HG03103 (cell line): ENCODE results near the gene NENF.
"Not testable (repeated sequence)": the region's sequence is repeated elsewhere in the genome, so short reads cannot be mapped to it uniquely, and the experiment has no call there.

ENCODE experiments used
- ATAC-seq: cut with Tn5 transposase; IDR thresholded peaks from one replicate; pipeline ENCODE4 v1.9.1; 2021; ENCODE audit warnings: low read depth; ENCODE audit not compliant: unreplicated experiment

The NENF gene

DNA sequence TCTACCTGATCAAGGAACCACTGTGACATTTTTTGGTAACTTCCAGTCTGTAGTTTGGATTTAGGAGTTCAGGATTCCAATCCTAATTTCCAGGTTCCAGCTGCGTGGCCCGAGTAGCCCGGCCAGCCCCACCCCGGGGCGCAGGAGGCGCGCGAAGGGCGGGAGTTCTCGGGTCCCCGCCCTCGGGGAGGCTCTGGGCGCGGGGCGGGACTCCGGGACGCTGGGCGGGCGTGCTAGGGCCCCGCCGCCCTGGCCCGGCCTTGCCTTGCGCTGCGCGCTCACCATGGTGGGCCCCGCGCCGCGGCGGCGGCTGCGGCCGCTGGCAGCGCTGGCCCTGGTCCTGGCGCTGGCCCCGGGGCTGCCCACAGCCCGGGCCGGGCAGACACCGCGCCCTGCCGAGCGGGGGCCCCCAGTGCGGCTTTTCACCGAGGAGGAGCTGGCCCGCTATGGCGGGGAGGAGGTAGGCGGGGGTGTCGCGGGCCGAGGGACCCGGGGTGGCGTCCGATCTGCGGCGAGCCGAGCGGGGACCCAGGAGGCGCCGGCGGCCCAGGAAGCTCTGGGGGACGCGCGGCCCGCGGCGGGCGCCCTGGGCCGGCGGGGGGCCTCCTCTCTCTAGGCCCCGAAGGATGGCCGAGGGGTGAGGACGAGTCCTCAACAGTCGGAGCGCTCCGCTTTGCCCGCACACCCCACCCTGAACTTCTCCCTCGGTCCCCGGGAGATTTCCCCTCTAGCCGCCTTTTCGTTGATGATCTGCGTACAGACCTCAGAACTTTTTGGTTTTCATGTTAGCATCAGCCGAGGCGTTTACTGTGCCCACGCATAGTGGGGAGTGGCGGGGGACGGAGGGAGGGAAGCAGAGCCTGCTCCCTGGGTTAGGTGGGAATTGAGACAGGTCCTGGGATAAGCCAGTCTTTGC lies at the start of gene NENF:
TSS of gene NENF (plus strand) at position 260 of the 916 bp plus-strand sequence. CDS start at position 284, 24 bp downstream.
- peak; percentile 98 for ATAC-seq

DNA sequence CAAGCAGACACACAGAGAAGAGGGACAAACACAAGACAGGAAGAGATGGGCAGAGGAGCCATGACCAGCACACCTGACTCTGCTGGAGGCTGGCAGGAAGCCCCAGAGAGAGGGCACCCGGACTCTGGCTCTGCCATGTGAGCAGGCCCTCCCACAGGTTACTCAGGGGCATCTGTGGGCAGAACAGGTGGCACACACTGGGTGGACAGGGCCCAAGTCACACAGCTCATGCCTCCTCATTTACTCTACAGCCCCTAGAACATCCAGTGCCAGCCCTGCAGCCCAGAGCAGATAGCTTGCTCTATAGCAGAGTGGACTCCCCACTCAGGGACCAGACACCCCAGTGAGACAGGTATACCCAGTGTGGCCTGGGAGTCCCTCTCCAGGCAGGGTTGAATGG lies 46.7 kb upstream of the NENF start:
- no peak for ATAC-seq

DNA sequence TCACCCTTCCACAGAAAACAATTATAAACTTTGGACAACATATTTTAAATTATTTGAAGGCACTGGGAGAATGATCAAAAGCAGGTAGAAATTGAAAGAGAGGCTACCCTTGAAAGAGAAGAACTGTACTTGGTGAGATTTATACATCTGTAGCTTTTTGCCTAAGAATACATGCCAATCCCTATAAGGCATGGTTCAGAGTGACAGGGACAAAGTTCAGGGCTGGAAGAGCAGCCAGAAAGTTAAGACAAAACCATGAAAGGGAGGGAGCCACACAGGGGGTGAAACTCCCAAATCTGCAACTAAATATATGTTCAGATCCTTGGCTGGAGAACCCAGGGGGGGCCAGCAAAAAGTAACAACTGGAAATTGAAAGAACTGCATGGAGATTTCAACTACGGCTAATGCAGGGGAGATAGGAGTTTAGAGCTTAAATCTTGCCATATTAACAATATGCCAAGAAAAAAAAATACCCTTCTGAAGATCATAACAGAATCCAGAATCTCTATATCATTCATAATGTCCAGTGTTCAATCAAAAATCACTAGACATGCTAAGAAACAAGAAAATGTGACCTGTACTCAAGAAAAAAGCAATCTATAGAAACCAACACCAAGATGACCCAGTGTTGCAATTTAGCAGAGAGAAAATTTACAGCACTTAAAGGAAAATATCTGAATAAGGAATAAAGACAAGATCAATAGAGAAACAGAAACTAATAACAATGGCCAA lies 43.6 kb upstream of the NENF start:
- no peak for ATAC-seq

DNA sequence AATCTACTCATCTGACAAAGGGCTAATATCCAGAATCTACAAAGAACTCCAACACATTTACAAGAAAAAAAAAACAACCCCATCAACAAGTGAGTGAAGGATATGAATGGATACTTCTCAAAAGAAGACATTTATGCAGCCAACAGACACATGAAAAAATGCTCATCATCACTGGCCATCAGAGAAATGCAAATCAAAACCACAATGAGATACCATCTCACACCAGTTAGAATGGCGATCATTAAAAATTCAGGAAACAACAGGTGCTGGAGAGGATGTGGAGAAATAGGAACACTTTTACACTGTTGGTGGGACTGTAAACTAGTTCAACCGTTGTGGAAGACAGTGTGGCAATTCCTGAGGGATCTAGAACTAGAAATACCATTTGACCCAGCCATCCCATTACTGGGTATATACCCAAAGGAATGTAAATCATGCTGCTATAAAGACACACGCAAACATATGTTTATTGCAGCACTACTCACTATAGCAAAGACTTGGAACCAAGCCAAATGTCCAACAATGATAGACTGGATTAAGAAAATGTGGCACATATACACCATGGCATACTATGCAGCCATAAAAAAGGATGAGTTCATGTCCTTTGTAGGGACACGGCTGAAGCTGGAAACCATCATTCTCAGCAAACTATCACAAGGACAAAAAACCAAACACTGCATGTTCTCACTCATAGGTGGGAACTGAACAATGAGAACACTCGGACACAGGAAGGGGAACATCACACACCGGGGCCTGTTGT lies 36.9 kb upstream of the NENF start:
- ATAC-seq, result not testable (repeated sequence)

DNA sequence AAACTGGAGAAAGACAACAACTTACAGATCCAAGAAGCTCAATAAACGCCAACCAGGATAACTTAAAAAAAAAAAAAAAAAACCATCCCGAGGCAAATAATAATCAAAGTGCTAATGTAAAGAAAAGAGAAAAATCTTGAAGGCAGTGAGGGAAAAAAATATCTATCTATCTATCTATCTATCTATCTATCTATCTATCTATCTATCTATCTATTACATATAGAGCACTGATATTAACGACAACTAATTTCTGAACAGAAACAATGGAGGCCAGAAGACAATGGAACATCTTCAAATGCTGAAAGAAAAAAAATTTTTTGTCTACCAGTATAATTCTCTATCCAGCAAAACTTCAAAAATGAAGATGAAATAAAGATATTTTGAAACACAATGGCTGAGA lies 36.1 kb upstream of the NENF start:
- no peak for ATAC-seq

DNA sequence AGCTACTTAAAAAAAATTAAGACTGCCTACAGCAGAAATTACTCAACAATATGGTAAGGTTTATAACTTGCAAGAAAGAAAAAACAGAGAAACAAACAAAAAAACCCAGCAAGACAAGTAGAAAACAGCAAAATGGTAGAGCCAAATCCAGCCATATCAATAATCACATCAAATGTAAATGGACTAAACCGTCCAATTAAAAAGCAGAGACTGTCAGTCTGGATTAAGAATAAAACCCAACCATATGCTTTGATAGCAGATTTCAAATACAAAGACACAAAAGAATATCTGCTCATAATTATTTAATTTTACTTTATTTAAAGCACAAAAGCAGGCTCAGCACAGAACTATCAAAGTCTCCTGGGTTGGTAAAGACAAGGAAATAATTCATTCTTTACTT lies 35.5 kb upstream of the NENF start:
- no peak for ATAC-seq

DNA sequence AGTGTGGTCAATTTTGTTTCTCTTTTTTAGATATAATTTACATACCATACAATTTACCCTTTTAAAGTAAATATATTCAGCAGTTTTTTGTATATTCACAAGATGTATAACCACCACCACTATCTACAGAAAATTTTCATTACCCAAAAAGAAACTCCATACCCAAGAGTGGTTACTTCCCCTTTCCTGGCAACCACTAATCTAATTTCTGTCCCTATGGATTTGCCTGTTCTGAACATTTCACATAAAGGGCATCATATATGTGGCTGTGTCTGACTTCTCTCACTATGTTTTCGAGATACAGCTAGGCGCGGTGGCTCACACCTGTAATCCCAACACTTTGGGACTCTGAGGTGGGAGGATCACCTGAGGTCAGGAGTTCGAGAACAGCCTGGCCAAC lies 31.7 kb upstream of the NENF start:
- no peak for ATAC-seq

DNA sequence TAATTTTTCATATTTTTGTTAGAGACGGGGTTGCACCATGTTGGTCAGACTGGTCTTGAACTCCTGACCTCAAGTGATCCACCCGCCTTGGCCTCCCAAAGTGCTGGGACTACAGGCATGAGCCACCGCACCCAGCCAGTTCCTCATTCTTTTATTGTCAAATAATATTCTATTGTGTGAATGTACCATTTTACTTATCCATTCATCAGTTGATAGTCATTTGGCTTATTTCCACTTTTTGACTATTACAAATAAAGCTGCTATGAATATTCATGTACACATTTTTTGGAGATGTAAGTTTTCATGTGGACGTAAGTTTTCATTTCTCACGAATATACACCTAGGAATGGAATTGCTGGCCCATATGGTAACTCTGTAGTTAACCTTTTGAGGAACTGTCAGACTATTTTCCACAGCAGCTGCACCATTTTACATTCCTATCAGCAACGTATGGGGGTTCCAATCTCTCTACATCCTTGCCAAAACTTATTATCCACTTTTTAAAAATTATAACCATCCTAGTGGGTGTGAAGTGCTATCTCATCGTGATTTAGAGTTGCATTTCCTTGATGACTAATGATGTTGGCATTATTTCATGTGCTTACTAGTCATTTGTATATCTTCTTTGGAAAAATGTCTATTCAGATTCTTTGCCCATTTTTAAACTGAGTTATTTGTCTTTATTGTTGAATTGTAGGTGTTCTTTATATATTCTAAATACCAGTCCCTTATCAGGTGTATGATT lies 30.7 kb upstream of the NENF start:
- no peak for ATAC-seq

DNA sequence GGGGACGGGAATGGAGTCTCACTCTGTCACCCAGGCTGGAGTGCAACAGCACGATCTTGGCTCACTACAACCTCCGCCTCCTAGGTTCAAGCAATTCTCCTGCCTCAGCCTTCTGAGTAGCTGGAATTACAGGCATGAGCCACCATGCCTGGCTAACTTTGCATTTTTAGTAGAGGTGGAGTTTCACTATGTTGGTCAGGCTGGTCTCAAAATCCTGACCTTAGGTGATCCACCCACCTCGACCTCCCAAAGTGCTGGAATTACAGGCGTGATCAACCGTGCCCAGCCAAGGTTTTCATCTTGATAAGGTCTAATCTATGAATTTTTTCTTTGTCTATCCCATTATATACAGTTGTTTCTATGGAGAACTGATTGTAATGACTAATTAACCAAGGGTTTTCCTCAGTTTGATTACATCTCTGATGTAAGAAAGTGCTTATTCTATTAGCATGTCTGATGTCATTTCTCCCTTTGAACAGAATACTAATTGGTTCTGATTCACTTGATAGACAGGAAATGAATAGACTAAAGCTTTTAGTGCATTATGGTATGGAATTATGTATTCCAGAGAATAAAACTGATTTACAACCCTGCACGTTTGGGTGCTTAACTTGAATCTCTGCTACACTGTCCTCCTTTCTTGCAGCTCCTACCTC lies 29.9 kb upstream of the NENF start:
- ATAC-seq, result no peak

DNA sequence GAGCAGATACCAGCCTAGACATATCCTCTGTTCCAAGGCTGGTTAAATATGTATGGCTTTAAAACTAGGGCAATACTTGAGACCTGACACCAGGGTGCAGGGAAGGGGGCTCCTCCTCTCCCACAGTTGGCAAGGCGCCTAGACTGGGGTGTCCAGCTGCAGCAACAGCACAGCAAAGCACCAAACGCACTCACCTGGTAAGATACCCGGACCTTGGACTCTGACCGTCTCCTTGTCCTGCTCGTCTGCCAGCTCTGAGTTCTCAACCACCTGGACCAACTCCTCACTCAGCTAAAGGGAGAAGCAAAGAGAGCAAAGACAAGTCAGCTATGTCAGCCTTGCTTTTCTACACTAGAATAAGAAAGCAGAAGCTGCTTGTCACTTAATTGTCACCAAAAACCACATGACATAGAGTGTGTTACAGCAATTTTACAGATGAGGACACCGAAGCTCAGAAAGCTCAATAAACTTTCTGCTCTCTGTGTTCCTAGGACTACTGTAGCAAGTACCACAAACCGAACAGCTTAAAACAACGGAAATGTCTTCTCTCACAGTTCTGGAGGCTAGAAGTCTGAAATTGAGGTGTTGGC lies 22.4 kb upstream of the NENF start:
- no peak for ATAC-seq

DNA sequence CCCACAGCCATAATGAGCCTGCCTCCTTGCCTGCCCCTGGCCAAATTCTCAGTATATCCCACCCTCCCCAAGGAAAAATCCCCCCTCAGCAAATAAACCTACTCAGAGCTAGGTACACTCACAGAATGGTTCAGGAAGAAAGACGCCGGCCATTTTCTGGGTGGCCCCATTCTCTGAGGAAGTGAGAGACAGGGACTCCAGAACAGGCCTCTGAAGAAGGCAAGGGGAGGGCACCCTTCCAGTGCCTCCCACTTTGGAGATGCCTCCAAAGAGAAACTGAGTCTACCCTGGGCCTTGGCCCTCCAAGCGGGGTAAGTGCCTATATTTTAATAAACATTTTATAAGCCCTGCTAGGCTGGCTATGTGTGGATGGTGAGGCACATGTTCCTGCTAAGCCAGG lies 20.3 kb upstream of the NENF start:
- ATAC-seq, result no peak

DNA sequence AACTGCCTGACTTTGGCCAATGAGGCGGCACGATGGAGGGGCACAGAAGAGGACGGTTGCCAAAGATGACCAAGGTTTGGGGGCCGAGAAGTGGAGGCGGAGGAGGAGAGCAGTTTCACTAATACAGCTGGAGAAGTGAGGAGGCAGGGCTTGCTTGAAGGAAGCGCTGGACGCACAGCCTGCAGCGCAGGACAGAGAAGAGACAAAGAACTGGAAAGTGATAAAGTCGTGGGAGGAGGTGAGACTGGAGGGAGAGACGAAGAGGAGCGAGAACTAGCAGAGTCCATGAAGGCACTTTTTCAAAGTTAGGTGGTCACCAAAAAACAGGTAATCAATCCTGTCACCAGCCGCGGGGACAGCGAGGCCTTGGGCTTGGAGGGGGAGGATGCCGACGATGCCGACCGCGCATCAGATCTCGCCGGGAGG lies 18.8 kb upstream of the NENF start:
- peak; percentile 8 for ATAC-seq

DNA sequence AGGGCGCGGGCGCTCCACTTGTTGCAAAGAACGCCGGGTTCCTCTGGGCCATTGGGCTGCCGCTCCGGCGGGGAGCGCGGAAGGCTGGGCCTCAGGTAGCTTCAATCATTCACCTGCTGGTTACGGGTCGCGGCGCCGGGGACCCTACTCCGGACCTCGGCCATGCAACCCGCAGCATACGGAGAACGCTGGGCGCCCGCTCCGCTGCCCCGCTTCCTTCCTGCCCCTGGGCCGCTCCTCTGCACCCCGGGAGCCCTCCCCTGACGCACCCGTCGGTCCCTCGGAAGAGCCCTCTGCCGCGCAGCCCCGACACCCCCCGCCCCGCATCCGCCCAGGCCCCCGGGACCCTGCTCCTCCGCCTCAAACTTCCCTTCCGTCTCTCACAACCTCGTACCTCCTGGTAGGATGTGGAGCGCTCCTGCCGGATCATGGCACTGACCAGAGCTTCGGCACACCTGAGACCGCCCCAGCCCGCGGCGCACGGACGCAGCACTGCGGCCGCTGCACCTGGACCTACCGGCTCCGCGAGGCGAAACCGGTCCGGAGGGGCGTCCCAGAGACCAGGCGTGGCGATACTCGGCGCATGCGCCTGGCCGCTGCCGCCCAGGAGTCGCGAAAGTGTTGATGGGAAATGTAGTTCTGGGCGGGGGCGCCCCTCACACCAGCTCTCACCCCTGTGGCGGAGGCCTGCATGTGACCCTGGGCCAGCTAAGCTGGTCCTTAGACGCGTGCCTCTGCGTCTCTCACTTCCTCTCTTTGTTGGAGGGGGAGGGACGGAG lies 18.2 kb upstream of the NENF start, which contains the start of gene PACC1:
TSS of gene PACC1 (minus strand) at position 559 of the 779 bp plus-strand sequence. CDS start at position 430, 129 bp downstream.
- ATAC-seq, result peak; percentile 95

DNA sequence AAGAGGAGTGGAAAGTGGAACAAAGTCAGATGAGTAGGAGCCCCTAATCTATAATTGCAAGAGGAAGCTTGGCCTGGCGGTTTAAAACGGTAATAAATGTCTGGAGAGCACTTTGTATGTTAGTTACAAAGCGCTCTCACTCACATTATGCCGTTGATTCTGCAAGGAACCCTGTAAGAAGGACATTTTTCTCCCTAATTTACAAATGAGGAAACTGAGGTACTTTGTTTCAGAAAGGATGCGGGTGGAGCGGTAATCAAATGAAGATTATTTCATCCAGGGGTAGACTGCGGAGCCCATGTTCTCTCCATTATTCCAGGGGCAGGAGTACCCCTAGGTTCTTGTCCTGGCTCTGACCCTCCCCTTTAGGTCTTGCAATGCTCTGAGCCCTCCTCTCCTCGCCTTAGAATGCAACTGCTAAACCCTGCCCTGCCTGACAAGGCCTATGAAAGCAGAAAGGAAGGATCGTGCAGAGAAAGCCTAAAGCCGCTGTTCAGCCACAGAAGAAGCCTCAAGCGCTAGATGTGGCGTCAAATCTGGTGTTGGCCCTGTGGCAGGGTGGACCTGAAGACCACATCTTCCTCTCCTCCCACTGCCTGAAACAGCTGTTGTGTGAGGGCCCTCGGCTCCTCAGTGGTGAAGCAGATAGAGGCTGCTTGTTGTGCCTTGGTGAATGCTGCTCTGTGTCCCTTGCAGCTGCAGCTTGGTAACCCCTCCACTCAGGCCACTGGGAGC lies 17.4 kb upstream of the NENF start:
- no peak for ATAC-seq

DNA sequence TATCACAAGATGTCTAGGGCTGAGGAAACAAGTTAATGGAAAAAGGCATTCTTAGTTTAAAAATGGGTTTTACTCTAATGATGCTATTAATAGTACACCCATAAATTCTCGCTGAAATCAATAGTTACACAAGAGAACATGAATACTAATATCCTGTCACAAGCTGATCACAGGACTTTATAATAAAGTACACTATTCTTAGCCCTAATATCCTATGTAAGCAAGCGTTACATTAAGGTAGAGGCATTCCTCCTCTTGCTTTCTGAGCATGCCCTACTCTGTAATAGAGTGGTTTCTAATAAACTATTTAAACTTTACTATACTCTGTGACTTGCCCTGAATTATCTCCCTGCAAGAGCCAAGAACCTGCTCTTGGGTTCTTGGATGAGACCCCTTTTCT lies 11.6 kb upstream of the NENF start:
- ATAC-seq, result no peak

DNA sequence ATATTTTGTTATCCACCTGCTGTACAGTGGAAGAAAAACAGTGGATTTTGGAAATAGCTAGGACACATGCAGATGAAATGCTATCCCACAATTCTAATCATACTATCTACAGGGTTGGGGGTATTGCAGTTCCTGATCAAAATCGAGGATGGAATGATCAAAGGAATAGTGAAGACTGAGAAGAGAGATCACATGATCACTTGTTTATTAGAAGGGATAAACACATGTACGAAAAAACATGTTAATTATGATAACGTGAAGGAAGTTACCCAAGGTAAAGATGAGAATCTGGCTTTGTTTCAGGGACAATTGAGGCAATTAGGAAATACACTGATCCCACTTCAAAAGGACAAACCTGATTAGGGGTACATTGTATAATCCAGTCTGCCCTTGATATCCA lies 8.8 kb upstream of the NENF start:
- ATAC-seq, result no peak

DNA sequence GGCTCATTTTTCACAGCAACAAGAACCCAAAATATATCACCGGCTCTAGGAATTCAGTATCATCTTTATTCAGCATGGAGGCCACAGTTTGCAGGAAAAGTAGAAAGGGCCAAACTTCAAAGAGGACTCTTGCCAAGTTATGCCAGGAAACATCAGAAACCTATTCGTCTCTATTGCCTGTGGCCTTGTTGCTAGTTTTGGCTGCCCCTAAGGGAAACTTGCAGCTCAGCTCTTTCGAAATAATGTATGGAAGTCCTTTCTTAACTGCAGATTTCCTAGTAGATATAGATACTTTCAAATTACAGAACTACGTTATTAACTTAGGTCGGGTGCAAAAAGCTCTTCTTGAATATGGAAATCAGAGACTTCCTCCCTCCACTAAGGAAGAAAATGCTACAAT lies 4.2 kb upstream of the NENF start:
- ATAC-seq, result no peak

DNA sequence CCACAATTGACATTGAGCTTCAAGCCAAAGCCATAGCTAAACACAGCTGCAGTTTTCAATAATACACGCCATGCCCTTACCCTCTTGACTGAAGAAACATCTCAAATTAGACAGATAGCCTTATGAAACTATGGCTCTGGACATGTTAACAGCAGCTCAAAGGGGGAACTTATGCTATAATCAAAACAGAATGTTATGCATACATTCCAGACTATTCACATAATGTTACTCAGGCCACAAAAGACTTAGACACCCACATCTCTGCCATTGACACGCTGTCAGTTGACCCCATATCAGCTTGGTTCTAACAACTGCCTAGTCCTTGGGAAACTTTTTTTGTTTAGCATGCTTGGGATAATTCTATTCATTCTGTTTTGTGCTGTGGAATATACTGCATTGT lies 2.3 kb upstream of the NENF start:
- ATAC-seq, result no peak
